Natural killer cell (primary cell): ENCODE results near the gene PPIF. TPM values are rescaled to one million over a fixed set of nuclear protein-coding genes. Genes with fewer than 3 reads are reported as not detected.
A peak's percentile ranks its signal among the peaks of the same experiment; 100 is the strongest.

Source experiments
- ATAC-seq, 3 donors: fragments of 150-1000 bp in 2 of 3; fragments of 200-7000 bp in 1 of 3; cut with Tn5 transposase; 1 replicate in 1 of 3; 2 replicates in 2 of 3; pipeline ENCODE4 v1.10.0; 2021; ENCODE audit warnings: mild to moderate bottlenecking in 2 of 3, moderate library complexity in 2 of 3
- DNase-seq, 2 donors: peaks; one replicate each; pipeline versions ENCODE4 v3.0.0 to v3.0.0-alpha.2; 2013 to 2021; ENCODE audit warnings: mixed read lengths in 1 of 2
- H3K27ac ChIP-seq: one replicate; pipeline ENCODE4 v1.5.1; 2013; ENCODE audit warnings: mild to moderate bottlenecking, low read length
- H3K27me3 ChIP-seq: one replicate; pipeline ENCODE4 v1.6.1; 2013; ENCODE audit warnings: low read length; ENCODE audit not compliant: control insufficient read depth, insufficient read depth
- H3K36me3 ChIP-seq: one replicate; pipeline ENCODE4 v1.6.1; 2013; ENCODE audit warnings: low read length; ENCODE audit not compliant: control insufficient read depth, insufficient read depth
- H3K4me1 ChIP-seq: one replicate; pipeline ENCODE4 v1.6.1; 2013; ENCODE audit warnings: low read length; ENCODE audit not compliant: control insufficient read depth, insufficient read depth
- H3K4me3 ChIP-seq: one replicate; pipeline ENCODE4 v1.5.1; 2013; ENCODE audit warnings: low read length
- H3K9me3 ChIP-seq: one replicate; pipeline ENCODE4 v1.6.1; 2013; ENCODE audit warnings: low read length; ENCODE audit not compliant: control insufficient read depth, insufficient read depth
- H3K27ac Mint-ChIP-seq, 2 donors: one replicate each; pipeline ENCODE4 v1.8.0; 2022; ENCODE audit warnings: mild to moderate bottlenecking in 2 of 2, mixed read lengths in 2 of 2, moderate library complexity in 1 of 2
- H3K27me3 Mint-ChIP-seq, 2 donors: one replicate each; pipeline ENCODE4 v1.8.0; 2022; ENCODE audit warnings: low read depth in 2 of 2, mixed read lengths in 2 of 2
- H3K36me3 Mint-ChIP-seq: one replicate; pipeline ENCODE4 v1.8.0; 2022; ENCODE audit warnings: mixed read lengths
- H3K4me1 Mint-ChIP-seq, 2 donors: one replicate each; pipeline ENCODE4 v1.8.0; 2022; ENCODE audit warnings: mixed read lengths in 2 of 2
- H3K4me3 Mint-ChIP-seq: one replicate; pipeline ENCODE4 v1.8.0; 2022; ENCODE audit warnings: mild to moderate bottlenecking, moderate library complexity, mixed read lengths
- H3K9me3 Mint-ChIP-seq, 2 donors: one replicate each; pipeline ENCODE4 v1.8.0; 2022; ENCODE audit warnings: mixed read lengths in 2 of 2
- CTCF ChIP-seq: fragments of 200-600 bp; IDR thresholded peaks from one replicate; pipeline ENCODE4 v1.8.0; 2022; ENCODE audit warnings: antibody characterized with exemption
- WGBS: methylation state at CpG from one replicate; pipeline ENCODE4 v1.1.7; 2013; ENCODE audit warnings: missing lambda C conversion rate; ENCODE audit not compliant: insufficient coverage; 5-methylcytosine and 5-hydroxymethylcytosine counted together
- intact Hi-C: fragments of 100-400 bp; cut with micrococcal nuclease; formaldehyde crosslinking; loops from one replicate; pipeline ENCODE4 v1.14.2; 2022
- total RNA-seq, 4 donors: library from RNA; stranded (reverse); fragments of 120-200 nt in 1 of 4; gene quantifications; one replicate each; pipeline versions ENCODE4 v1.2.3 to v1.2.4, GENCODE V29; 2013 to 2022

The PPIF gene
- total RNA-seq, 3 donors from 2014 or later (not counting 1 experiment from before 2014, with no cell fraction given), result 59.5 to 99.1 (median 66.3) TPM

- H3K36me3 Mint-ChIP-seq, result no peaks in the 10 kb centered on the region
Measured at GRCh38 chr10:79300711-79301110, 46.6 kb upstream of the PPIF start.

GRCh38 chr10:79301754-79302530, 45.3 kb upstream of the PPIF start:
- Mint-ChIP-seq H3K27me3 (no peaks in the 10 kb centered on the region), H3K27ac (no peak overlapping the region), H3K4me3 (peak overlapping the region; percentile 50), H3K36me3 (no peaks in the 10 kb centered on the region), H3K4me1 (peaks cover 0 to 18% of the 10 kb centered on the region in 2 donors), H3K9me3 (no peaks in the 10 kb centered on the region)
- Histone ChIP-seq H3K27ac (no peak overlapping the region), H3K4me1 (peaks cover 13% of the 10 kb centered on the region), H3K4me3 (no peak overlapping the region), H3K36me3 (peaks cover 89% of the 10 kb centered on the region), H3K9me3 (no peaks in the 10 kb centered on the region), H3K27me3 (no peaks in the 10 kb centered on the region)
- DNase-seq (no peak), ATAC-seq (no peak)
- 95% methylated on average over 19 of the region's 19 CpGs for WGBS
- TF ChIP-seq CTCF, result no peak
- intact Hi-C loops, result no loop called here

More at GRCh38 chr10:79300711-79301110, 46.6 kb upstream of the PPIF start:
- Mint-ChIP-seq H3K4me1 (peaks cover under 1 to 21% of the 10 kb centered on the region in 2 donors), H3K9me3 (no peaks in the 10 kb centered on the region), H3K27me3 (no peaks in the 10 kb centered on the region), H3K4me3 (no peak overlapping the region), H3K27ac (no peak overlapping the region)
- no peak overlapping the region for H3K4me3 ChIP-seq
- WGBS, result 93% methylated on average over 24 of the region's 24 CpGs
- intact Hi-C loops, result no loop called here
- H3K9me3 ChIP-seq, result no peaks in the 10 kb centered on the region
- TF ChIP-seq CTCF, result no peak
- peaks cover 18% of the 10 kb centered on the region for H3K4me1 ChIP-seq
- no peak overlapping the region for H3K27ac ChIP-seq
- H3K36me3 ChIP-seq, result peaks cover 86% of the 10 kb centered on the region
- ATAC-seq (no peak), DNase-seq (no peak)
- H3K27me3 ChIP-seq, result no peaks in the 10 kb centered on the region

GRCh38 chr10:79303631-79304478, 43.4 kb upstream of the PPIF start:
- Histone ChIP-seq H3K36me3 (peaks cover 88% of the 10 kb centered on the region), H3K9me3 (no peaks in the 10 kb centered on the region), H3K27me3 (no peaks in the 10 kb centered on the region), H3K4me1 (peaks cover 8% of the 10 kb centered on the region), H3K4me3 (no peak overlapping the region), H3K27ac (no peak overlapping the region)
- intact Hi-C loops, result no loop called here
- Mint-ChIP-seq H3K4me1 (peaks cover 0 to 12% of the 10 kb centered on the region in 2 donors), H3K4me3 (no peak overlapping the region), H3K27me3 (no peaks in the 10 kb centered on the region), H3K27ac (no peak overlapping the region), H3K36me3 (no peaks in the 10 kb centered on the region), H3K9me3 (no peaks in the 10 kb centered on the region)
- no peak for TF ChIP-seq CTCF
- 95% methylated on average over 25 of the region's 25 CpGs for WGBS
- ATAC-seq (no peak), DNase-seq (no peak)
